NCI-H187 (cell line): Measurements from ENCODE around the gene FASN.

Source experiments
- DNase-seq, 2 experiments: peaks; one replicate each; lab custom pipeline; 2025; lab: John Stamatoyannopoulos, UW

The FASN gene

GRCh38 chr17:82087961-82088837, 9.8 kb downstream of the FASN start:
- DNase-seq = no peak

- no peak for DNase-seq
Observed at GRCh38 chr17:82086941-82087906, 10.8 kb downstream of the FASN start.

DNA sequence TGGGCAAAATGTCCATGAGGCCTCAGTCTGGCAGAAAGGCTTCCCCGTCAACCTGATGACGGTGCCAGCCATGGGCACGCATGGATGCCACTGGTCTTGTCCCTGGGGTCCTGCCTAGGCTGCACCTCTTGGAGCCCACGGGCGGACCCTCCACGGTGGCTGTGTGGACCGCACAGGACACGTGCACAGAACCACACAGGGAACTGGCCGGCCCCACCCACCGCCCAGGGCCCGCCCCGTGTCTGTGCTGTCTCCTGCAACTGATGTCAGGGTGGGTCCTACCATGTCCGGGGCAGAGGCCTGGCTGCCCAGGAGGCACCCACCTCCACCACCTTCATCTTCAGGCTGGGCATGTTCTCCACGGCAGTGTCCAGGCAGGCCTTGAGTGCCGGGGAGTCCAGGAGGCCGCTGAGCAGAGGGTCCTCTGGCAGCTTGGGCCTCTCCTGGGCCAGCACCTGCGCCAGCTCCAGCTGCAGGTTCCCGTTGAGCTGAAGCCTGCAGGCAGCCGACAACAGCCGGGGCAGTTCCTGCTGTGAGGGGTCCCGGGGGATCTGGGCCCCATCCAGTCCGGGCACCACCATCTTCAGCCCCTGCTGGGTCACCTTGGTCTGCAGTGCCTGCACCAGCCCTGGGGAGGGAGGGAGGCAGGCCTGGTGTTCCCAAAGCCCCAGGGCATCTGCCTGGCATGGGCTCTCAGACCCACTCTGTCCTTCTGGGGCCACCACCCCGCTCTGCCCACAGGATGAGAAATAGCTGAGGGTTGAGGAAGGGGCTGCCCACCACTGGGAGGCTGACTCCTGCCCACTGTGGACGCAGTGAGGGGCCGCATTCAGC, 11.9 kb downstream of the FASN start:
- DNase-seq = no peak

- DNase-seq = no peak
Observed at GRCh38 chr17:82085031-82085861, 12.8 kb downstream of the FASN start.

- no peak for DNase-seq
Observed at GRCh38 chr17:82084373-82085030, 13.5 kb downstream of the FASN start.

- DNase-seq = no peak
Observed at GRCh38 chr17:82083533-82084359, 14.3 kb downstream of the FASN start.

GRCh38 chr17:82083009-82083408, 15.0 kb downstream of the FASN start:
- DNase-seq = no peak

GRCh38 chr17:82082456-82082855, 15.6 kb downstream of the FASN start:
- DNase-seq = no peak

GRCh38 chr17:82081966-82082365, 16.1 kb downstream of the FASN start:
- DNase-seq = no peak

DNA sequence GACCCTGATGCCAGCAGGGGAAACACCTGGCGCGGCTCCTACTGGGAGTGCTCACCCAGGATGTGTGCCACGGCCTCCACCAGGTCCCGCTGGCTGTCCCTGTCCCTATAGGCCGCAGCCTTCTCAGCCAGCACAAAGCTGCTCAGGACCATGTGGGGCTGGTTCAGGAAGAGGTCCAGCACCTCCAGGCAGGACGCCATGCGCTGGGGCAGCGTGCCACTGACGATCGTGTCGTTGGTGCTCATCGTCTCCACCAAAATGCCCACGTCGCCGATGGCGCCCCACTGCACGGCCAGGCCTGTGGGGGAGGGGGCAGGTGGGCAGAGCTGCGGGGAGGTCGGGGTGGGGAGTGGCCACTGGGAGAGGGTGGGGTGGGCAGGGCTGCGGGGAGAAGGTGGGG, 16.5 kb downstream of the FASN start:
- DNase-seq = no peak

GRCh38 chr17:82080789-82081464, 17.1 kb downstream of the FASN start:
- no peak for DNase-seq

DNA sequence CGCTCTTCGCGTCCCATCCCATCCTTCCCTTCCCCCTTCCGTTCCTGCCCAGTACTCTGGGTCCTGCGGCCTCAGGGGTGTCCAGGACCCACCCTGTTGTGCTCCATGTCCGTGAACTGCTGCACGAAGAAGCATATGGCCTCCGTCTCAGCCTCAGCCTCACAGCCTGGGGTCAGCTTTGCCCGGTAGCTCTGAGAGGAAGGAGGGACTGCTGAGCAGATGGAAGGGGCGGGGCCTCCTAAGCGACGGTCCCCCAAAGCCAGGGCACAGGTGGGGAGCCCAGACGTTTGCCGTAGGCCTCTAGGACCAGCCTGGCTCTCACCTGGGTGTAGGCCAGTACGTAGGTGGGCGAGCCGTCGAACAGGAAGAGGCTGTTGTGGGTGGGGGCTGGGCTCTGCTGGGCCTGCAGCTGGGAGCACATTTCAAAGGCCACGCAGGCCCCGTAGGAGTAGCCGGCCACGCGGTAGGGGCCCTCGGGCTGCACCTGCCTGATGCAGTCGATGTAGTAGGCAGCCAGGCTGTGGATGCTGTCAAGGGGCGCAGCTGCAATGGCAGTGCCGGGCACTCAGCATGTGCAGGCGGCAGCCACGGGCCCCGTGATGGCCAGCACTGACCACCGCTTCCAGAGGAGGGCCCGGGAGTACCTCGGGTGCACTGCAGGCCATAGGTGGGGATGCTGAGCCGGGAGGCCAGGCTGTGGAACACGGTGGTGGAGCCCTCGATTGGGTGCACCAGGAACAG, 17.8 kb downstream of the FASN start:
- no peak for DNase-seq

DNA sequence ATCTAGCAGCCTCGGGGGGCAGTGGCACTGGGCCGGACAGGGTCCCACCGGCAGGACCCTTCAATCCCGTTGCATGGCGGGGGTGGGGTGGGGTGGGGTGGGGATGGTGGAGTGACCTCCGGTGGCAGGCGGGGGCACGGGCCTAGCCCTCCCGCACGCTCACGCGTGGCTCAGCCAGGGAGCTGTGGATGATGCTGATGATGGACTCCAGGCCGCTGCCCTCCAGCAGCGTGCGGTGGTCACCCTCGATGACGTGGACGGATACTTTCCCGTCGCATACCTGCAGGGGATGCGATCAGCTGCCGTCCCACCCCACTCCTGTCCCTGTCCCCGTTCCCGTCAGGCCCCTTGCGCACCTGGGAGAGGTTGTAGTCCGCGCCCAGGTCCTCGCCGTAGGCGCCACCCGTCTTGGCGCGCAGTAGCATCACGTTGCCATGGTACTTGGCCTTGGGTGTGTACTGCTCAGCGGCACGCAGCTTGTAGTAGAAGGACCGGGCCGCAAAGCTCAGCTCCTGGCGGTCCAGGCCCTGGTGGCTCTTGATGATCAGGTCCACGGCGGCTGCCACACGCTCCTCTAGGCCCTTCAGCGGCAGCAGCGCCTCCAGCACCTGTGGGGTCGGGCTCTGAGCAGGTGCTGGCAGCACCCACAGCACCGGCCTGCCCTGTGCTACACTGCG, 18.9 kb downstream of the FASN start:
- DNase-seq = no peak

GRCh38 chr17:82078433-82078832, 19.6 kb downstream of the FASN start:
- no peak for DNase-seq

DNA sequence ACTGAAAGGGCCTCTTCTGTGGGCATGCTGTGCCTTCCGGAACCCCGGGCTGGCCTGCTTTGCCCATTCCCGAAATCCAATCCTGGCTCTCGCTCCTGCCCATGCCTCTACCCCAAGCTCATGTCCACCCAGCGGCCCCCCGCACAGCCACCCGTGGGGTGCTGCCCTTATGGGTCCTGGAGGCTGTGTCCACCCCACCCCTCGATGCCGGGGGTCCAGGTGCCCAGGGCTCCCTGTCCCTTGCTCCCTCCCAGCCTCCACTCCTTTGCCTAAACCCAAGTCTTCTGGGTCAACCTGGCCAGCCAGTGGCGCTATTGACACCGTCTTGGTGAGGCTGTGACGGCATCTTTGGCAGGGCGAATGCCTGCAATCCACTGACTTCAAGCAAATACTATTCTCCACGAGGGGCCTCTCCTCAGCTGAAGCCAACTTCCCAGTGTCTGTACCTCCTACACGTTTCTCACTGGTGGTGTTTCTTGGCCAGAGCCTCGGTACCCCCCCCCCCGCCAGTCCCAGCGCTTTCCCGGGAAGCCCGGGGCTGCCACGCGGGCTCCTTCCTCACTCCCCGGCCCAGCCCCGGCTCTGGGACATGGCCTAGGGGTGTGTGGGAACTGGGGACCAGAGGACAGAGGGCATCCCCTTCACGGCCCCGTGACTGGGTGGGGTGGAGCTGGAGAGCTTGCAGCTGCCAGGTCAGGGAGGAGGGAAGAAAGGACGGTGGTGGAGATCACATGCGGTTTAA, 20.2 kb downstream of the FASN start:
- DNase-seq = no peak

DNA sequence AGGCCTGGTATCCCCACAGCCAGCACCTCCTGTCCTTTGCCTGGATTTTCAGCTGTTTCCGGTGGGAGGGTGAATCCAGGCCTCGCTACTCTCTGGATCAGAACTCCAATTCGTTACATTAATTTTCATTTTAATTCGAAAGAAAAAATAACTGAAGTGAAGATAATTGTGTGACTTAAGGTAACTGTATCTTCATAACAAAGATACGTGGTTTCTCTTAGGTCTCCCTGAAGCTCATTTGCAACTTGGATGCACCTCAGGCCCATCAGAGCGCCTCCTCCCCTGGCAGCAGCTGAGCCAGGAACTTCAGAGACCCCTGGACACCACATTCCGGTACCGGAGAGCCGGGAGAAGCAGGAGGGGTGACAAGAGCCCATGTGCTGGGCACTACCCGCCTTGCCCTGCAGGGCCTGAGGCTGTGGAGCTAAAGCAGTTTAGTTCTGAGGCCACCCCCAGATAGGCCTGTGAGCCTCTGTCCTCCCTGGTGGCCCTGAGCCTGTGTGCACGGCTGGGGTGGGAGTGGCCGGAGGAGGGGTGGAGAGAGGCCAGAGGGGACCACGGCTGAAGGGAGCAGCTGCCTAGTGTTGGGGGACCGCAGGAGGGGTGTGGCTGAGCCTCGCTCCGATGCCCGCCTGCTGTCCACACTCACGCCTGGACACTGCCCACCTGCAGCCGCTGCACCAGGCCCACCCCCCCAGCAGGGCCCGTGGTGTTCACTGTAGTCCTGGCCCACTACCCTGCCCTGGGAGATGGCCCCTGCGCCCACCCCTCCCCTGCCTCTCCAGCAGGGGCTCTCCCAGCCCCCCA, 21.0 kb downstream of the FASN start:
- no peak for DNase-seq
